ENCODE data around the gene SPRY4. TPM values are rescaled to one million over a fixed set of nuclear protein-coding genes. Genes with fewer than 3 reads are reported as not detected.
"Not testable (repeated sequence)": the region's sequence is repeated elsewhere in the genome, so short reads cannot be mapped to it uniquely, and the experiment has no call there.

SPRY4 gene, protein sequence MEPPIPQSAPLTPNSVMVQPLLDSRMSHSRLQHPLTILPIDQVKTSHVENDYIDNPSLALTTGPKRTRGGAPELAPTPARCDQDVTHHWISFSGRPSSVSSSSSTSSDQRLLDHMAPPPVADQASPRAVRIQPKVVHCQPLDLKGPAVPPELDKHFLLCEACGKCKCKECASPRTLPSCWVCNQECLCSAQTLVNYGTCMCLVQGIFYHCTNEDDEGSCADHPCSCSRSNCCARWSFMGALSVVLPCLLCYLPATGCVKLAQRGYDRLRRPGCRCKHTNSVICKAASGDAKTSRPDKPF
- 0.23 and 0.25 TPM in 2 replicates for total RNA-seq

DNA sequence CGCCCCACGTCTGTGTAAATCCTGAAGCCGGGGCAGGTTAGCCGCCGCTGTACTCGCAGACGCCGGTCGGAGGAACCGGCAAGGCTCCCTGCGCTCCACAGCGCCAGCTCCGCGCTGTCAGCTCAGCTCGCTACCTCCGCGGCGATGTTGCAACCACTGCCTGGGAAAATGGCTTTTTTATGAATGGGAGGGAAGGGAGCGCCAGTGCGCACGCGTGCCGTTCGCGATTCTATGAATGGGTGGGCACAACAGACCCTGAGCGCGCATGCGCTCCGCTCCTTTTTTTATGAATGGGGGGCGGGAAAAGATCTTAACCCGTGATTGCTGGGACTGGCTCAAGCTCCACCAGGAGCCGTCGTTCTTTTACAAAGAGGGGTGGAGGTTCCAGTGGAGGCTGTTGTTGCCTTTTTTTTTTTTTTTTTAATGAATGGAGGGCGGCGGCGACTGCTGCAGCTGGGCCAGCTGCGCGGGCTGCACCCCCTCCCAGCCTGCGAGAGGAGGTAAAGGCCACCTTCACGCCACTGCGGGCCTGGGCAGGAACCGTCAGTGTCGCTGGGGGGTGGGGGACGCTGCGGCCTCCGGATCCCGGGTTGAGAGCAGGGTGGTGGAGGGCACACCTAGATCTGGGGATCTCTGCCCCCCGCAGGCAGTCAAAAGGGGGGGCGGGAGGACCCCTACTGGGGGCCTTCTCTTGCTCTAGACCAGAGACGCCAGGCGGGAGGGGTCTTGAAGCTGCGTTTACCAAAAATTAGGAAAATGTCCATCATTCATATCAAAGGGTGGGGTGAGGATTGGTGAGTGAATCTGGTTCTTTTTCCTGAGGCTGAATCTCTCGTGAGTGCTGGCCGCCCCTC, at the start of gene SPRY4:
Gene SPRY4, minus strand, starts transcription at position 151 of the 854 bp plus-strand sequence. CDS start 9,913 bp downstream, outside the sequence.
- intact Hi-C loops (cut with micrococcal nuclease), result loop anchor here (2.0 kb wide), 1 partner anchor 32 kb away; no protein-coding TSS in a partner anchor

DNA sequence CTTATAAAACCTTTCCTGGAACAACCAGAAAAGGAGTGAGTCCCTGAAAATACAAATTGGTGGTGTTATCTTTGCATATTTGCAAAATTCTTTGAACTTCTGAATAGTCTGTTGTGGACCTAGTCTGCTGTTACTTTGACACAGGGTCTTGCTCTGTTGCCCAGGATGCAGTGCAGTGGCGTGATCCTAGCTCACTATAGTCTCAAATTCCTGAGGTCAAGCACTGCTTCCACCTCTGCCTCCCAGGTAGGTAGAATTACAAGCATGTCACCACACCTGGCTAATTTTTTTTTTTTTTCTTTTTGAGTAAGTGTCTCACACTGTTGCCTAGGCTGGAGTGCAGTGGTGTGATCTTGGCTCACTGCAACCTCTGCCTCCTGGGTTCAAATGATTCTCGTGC, 43.7 kb upstream of the SPRY4 start:
- intact Hi-C loops (cut with micrococcal nuclease), result no loop called here

DNA sequence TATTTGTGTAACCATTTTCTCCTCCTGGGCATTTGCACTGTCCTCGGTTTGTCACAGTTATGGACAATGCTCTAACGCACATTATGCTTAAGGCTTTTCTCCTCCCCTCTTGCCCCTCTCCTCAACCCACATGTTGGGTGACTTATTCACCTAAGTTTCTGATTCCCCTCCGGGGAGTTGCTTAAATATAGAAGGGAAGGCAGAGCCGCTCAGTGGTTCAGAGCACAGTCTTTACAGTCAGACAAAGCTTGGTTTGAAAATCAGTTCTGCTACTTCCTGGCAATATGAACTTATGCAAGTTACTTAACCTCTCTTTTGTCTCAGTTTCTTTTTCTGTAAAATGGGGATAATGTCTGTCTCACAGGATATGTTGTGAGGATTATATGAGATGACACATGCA, 41.2 kb upstream of the SPRY4 start:
- intact Hi-C loops (cut with micrococcal nuclease), result no loop called here

DNA sequence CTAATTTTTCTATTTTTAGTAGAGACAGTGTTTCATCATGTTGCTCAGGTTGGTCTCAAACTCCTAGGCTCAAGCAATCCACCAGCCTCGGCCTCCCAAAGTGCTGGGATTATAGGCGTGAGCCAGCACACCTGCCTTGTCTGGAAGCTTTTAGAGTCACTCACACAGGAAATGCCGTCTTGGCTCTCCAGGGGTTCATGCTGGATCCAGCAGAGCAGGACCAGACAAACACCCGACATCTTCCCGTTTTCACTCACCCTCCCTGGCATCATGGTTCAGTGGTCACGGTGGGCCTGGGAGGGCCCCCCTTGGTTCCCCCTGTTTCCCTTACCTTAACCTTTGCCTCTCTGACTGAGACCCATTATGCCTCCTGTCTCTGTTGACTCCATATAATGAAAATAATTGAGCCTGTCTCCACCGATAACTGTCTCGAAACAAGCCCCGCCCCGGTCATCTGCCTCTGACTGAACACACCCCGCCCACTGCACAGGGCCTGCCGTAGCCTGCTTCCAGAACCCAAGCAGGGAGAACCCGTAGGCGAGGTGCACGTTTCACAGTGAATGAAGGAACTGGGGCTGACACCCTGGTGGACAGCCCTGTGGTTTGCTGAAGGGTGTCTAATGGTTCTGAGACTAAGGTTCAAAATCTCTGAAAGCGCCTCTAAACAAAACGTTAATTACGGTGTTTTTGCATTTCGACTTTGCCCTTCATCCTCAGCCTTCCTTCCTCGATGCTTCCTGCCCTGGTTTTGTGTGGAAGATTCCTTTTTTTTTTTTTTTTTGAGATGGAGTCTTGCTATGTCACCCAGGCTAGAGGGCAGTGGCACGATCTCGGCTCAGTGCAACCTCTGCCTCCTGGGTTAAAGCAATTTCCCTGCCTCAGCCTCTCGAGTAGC, 39.7 kb upstream of the SPRY4 start:
- intact Hi-C loops (cut with micrococcal nuclease), result no loop called here

DNA sequence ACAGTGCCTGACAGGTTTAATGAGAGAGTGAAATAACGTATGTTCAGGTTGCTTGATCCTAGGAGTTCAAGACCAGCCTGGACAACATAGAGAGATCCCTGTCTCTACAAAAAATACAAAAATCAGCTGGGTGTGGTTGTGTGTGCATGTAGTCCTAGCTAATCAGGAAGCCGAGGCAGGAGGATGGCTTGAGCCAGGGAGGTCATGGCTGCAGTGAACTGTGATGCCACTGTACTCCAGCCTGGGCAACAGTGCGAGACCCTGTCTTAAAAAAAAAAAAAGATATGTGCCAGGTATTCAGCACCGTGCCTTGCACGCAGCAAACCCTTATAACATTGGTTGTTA, 38.8 kb upstream of the SPRY4 start:
- intact Hi-C loops (cut with micrococcal nuclease), result no loop called here

DNA sequence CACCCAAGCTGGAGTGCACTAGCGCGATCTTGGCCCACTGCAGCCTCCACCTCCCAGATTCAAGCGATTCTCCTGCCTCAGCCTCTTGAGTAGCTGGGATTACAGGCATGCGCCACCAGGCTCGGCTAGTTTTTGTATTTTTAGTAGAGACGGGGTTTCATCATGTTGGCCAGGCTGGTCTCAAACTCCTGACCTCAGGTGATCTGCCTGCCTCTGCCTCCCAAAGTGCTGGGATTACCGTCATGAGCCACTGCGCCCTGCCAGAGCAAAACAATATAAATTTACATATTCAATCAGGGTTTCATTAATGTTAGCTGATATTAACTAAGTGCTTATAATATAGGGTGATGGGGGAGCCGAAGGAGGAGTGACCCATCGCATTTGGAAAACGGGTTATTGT, 37.4 kb upstream of the SPRY4 start:
- intact Hi-C loops (cut with micrococcal nuclease), result not testable (repeated sequence)

DNA sequence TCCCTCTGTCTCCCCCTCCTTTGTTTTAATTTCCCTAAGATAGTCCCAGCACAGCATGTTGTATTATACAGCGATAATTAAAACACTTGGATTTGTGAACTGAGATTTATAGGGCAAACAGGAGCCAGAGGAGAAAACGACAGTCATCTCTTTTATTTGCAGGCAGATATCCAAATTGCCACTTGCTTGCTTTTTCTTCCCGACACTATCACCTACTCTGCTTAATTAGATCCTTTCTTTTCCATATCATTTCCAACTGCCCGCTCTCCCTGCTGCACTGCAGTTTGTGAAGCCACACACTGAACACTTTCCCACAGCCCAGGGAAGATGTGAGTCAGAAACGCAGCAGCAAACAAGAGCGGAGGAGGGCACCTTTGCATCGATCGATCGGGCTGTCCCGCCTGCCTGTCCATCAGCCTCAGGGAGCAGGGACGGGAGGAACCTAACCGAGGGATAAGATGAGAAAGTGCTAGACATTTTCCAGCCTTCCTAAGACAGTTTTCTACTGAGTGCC, 35.8 kb upstream of the SPRY4 start:
- intact Hi-C loops (cut with micrococcal nuclease), result no loop called here

DNA sequence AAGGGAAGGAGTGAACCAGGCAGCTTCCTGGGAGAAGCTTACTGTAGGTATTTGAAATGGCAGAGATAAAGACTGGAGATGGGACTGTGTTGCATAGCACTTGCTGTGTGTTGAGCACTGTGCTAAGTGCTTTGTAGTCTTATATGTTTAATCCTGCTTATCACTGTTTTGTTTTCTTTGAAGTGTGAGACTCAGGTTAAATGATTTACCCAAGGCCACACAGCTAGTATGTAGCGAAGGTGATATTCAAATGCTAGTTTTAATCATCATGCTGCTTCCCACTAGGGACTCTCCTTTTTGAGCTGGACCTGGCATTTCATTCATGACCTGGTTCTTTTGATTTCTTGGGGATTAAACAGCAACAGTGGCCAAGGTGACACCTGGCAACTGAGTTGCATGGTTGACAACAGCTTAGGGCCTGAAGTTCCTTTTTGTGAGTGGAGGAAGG, 35.3 kb upstream of the SPRY4 start:
- intact Hi-C loops (cut with micrococcal nuclease), result no loop called here

DNA sequence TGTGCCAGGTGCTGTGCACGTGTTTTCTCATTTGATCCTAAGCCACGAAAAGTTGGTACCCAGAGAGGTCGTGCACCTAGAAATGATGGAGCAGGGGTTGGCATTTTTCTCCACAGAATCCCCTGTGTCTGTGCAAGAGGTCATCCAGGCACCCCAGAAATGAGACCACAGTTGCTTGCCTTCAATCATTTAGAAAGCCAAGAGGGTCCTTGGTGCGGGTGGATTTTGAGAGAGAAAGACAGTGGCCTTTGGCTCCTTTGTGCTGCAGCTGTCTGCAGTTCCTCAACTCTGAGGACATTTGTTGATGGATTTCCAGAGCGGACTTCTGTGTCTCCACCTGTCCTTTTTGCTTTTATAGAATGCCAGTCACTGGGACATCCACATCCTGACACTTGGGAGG, 33.8 kb upstream of the SPRY4 start:
- intact Hi-C loops (cut with micrococcal nuclease), result loop anchor here (5.0 to 10.0 kb wide), 3 partner anchors 136 to 1816 kb away; partner anchors contain the start of genes GNPDA1, KCTD16 and YIPF5

DNA sequence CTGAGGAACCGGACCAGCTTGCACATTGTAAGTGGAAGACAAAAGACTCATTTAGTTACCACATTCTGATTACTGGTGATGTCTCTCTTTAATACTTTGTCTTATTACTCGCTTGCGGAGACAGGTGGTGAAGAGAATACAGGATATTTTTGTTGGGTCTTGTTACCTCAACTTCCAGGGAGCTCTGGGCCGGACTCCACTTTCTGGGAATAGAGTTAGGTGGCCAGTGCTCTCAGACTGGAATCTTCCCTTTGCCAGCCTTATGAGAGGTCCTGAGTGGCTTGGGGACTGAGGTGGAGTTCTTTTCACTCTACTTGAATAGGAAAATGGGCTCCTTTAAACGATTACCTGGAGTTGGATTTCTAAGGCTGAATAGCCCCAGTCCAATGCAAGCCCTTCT, 33.3 kb upstream of the SPRY4 start:
- intact Hi-C loops (cut with micrococcal nuclease), result loop anchor here (5.0 to 10.0 kb wide), 3 partner anchors 136 to 1817 kb away; partner anchors contain the start of genes GNPDA1, KCTD16 and YIPF5

DNA sequence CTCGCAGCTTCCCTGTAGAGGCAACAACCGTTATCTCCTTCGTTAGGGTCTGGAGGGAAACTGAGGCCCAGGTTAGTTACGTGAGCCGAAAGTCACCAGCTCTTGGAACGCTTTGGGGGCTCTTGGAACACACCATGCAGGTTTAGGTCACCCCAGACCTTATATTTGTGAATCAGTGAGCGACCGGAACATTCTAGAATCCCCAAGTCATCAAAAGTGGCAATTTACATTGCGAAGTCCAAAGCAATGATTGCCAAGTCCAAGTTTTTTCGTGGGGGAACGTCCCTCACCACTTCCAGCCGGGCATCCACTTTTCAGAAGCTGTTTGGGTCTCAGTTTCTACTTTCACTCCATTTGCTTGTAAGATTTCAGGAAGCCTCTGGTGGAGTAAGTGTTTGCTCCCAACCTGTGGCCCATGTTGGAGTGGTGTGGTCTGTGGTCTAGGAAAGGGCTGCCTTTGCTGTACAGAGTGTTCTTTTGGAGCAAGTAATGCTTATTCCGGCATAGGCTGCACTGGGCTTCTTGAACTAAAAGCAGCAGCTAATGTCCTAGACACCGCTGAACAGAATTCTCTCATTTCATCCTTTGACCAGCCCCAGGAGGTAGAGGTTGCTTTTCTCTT, 32.8 kb upstream of the SPRY4 start:
- intact Hi-C loops (cut with micrococcal nuclease), result loop anchor here (1.0 to 10.0 kb wide), 7 partner anchors 33 to 1817 kb away; partner anchors contain the start of genes GNPDA1, KCTD16, RNF14 and SPRY4

DNA sequence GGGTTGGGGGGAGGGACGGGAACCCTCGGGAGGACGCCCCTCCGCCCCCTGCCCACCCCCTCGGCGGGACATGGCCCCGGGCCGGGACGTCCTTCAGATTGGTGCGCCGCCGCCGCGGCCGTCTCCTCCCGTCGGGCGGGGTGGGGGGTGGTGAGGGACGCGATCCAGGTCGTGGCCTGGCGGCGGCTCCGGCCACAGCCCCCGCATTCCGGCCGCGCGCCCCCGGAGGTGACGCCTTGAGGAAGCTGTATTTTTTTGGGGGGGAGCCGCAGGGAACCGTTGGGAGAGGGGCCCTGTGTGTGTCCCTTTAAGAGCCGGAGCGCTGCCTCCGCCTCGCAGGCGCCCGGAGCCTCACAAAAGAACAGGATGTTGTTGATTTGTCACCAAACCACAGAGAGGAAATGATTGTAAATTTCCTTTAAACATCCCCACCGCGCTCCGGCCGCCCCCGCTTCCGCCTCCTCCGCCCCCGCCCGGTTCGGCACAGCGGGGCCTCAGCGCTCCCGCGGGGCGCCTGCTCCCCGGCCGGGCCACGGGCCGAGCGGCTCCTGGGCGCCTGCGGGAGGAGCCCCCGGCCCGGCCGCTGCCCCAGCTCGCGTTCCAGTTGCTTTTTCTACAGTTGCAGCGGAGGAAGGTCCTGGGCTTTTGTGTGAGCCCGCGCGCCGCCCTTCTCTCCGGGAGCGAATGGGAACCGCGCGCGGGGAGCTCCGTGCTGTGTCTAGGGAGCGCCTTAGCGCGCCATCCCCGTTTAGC, 32.1 kb upstream of the SPRY4 start:
- intact Hi-C loops (cut with micrococcal nuclease), result loop anchor here (1.0 to 10.0 kb wide), 7 partner anchors 32 to 1818 kb away; partner anchors contain the start of genes GNPDA1, KCTD16, RNF14 and SPRY4

DNA sequence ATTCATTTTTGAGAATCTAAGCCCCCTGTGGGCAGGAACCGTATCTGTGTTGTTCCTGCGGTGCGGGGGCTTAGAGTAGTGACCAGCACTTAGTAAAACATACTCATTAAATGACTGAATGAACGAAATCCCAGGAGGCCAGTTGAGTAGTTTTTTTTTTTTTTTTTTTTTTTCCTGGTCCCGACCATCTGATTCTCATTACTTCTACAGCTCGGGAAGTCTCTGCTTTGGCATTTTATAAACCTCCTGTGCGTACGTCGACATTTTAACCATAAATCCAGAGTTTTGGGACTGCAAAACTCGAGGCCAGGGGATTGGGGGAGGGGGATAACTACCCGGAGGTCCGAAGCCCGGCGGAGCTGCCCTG, 31.5 kb upstream of the SPRY4 start:
- intact Hi-C loops (cut with micrococcal nuclease), result loop anchor here (2.0 to 10.0 kb wide), 6 partner anchors 32 to 1818 kb away; partner anchors contain the start of genes GNPDA1, KCTD16, SPRY4 and YIPF5

DNA sequence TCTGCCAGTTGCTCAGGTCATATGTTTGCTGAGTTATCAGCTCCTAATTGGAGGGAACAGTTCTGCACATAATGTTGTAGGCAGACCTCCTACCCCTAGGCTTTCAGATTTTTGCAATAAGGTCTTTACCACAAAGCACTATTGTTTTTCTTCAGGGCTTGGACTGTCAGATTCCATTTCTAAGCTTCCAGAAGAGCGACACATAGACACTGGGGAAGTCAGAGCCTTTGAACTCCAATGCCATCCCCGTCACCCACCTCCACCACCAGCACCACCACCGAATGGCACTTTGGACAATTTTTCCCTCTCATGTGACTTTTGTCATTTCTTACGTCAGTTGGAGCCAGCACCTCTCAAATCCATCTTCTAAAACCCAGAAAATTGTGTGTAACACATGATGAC, 28.3 kb upstream of the SPRY4 start:
- intact Hi-C loops (cut with micrococcal nuclease), result loop anchor here (10.0 kb wide), 2 partner anchors 338 to 1822 kb away; partner anchors contain the start of genes GNPDA1, KCTD16 and YIPF5

DNA sequence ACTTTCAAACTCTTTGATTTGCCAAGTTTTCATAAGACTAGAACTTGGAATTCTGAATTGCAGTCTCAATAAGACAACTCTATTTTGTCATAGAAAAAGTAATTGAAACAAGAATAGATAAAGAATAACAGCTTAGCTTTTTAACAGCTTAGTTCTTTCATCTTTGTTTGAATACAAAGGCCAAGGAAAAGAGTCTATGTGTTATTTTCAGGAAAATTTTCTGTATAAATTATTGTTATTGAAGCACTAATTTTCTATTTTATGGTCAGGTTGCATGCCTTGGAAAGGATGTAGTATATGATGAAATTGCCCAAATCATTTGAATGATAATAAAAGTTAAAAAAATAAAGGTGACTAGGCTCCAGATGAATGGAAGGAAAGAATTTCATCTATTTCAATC, 25.2 kb upstream of the SPRY4 start:
- intact Hi-C loops (cut with micrococcal nuclease), result loop anchor here (10.0 kb wide), 2 partner anchors 335 to 1825 kb away; partner anchors contain the start of genes GNPDA1, KCTD16 and YIPF5

DNA sequence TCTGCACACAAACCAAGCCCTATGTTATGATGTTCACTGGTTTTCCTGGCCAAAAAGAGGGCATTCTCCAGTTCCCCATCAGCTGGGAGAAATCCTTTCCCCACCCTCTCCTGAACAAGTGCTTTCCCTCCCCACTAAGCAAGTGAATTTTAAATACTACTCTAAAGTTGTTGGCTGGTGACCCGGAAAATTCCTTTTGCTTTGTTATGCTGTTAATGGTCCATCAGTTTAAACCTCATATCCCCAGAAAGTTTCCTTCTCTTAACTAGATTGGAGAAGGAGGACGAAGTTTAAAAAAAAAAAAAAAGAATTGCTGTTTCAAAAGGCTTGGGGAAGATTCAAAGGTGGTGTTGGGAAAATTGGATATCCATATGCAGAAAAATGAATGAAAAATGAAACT, 21.9 kb upstream of the SPRY4 start:
- intact Hi-C loops (cut with micrococcal nuclease), result no loop called here

DNA sequence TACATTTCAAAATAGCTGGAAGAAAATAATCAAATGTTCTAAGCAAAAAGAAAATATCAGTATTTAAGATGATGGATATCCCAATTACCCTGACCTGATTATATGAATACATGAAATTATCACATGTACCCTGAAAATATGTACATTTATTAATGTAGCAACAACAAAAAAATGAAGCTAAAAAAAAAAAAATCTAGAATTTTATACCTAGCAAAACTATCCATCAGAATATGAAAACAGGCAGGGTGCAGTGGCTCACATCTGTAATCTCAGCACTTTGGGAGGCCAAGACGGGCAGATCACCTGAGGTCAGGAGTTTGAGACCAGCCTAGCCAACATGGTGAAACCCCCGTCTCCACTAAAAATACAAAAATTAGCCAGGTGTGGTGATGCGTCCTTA, 20.1 kb upstream of the SPRY4 start:
- intact Hi-C loops (cut with micrococcal nuclease), result not testable (repeated sequence)

DNA sequence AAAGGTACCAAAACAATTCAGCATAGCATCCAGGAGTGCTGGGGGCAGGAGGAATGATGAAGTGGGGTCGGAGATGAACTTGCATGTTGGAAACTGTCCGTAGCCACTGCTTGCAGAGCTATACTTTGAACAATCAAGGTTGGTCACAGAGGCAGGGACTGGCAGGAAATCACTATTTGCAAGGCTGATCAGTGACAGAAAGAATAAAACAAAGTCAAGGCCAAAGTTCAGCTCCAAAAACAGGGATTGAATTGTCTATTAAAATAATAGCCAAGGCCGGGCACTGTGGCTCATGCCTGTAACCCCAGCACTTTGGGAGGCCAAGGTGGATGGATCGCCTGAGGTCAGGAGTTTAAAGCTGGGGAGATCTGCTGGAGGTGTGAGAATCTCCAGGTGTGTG, 18.7 kb upstream of the SPRY4 start:
- intact Hi-C loops (cut with micrococcal nuclease), result no loop called here

All from T-helper 2 cell treated with Interferon-gamma antibody and Interleukin-4, amounts not matched to agents 100 ng/mL and 5 ng/mL, for 36 hours (primary cell).